PC-3 (cell line): ENCODE data around the gene SLC1A5. TPM values are rescaled to one million over a fixed set of nuclear protein-coding genes. Genes with fewer than 3 reads are reported as not detected.
A peak's percentile ranks its signal among the peaks of the same experiment; 100 is the strongest.

Source experiments
- ATAC-seq: fragments of 200-7000 bp; cut with Tn5 transposase; 2 replicates; pipeline ENCODE4 v1.9.1; 2020; ENCODE audit warnings: mild to moderate bottlenecking, moderate library complexity
- BruUV-seq: library from RNA; stranded (reverse); fragments of 400-500 nt; replicated peaks from 2 replicates; lab custom pipeline; 2021; lab: Mats Ljungman, UMichigan
- CTCF ChIA-PET: fragments of 300-600 bp; sonication (Branson Sonifier 250); formaldehyde crosslinking; loops from one replicate; lab custom pipeline; 2022; ENCODE audit warnings: antibody characterized with exemption; lab: Charles Lee
- POLR2A ChIA-PET: fragments of 300-600 bp; sonication (Branson Sonifier 250); formaldehyde crosslinking; loops from one replicate; lab custom pipeline; 2022; ENCODE audit warnings: antibody characterized with exemption; ENCODE audit not compliant: unreplicated experiment; lab: Charles Lee
- DNase-seq: peaks from one replicate; pipeline ENCODE4 v3.0.0-alpha.2; 2015
- H2AFZ ChIP-seq: fragments of 300-600 bp; sonication (generic); 2 replicates; pipeline ENCODE4 v1.6.0; 2016; ENCODE audit warnings: antibody characterized with exemption, low read length
- H3F3A ChIP-seq: fragments of 300-600 bp; sonication (generic); one replicate; pipeline ENCODE4 v1.6.0; 2017; ENCODE audit warnings: antibody characterized with exemption, low read length, control low read depth, mild to moderate bottlenecking; ENCODE audit not compliant: unreplicated experiment
- H3K27ac ChIP-seq: fragments of 300-600 bp; sonication (generic); 2 replicates; pipeline ENCODE4 v1.5.1; 2016; ENCODE audit warnings: mild to moderate bottlenecking, low read length
- H3K27me3 ChIP-seq: fragments of 300-600 bp; sonication (generic); 2 replicates; pipeline ENCODE4 v1.6.1; 2016; ENCODE audit warnings: low read length, mixed read lengths
- H3K36me3 ChIP-seq: fragments of 300-600 bp; sonication (generic); 2 replicates; pipeline ENCODE4 v1.6.1; 2016; ENCODE audit warnings: low read depth, mixed run types, low read length, mixed read lengths
- H3K4me1 ChIP-seq: fragments of 300-600 bp; sonication (generic); 2 replicates; pipeline ENCODE4 v1.5.1; 2016; ENCODE audit warnings: low read length; ENCODE audit not compliant: insufficient read depth
- H3K4me2 ChIP-seq: fragments of 300-600 bp; sonication (generic); 2 replicates; pipeline ENCODE4 v1.6.0; 2016; ENCODE audit warnings: low read length
- H3K4me3 ChIP-seq: fragments of 300-600 bp; sonication (generic); 2 replicates; pipeline ENCODE4 v1.5.1; 2016; ENCODE audit warnings: mild to moderate bottlenecking, low read length, mixed read lengths
- H3K79me2 ChIP-seq: fragments of 300-600 bp; sonication (generic); 2 replicates; pipeline ENCODE4 v1.6.1; 2017; ENCODE audit warnings: low read length, mixed read lengths
- H3K9ac ChIP-seq: fragments of 300-600 bp; sonication (generic); 2 replicates; pipeline ENCODE4 v1.6.0; 2016; ENCODE audit warnings: mild to moderate bottlenecking, low read length
- H3K9me2 ChIP-seq: fragments of 300-600 bp; sonication (generic); replicated peaks from 2 replicates; pipeline ENCODE4 v1.6.1; 2016; ENCODE audit warnings: mixed run types, low read length, mixed read lengths
- H3K9me3 ChIP-seq: fragments of 300-600 bp; sonication (generic); 2 replicates; pipeline ENCODE4 v1.6.1; 2016; ENCODE audit warnings: low read length, mixed read lengths
- H4K20me1 ChIP-seq: fragments of 300-600 bp; sonication (generic); 2 replicates; pipeline ENCODE4 v1.6.1; 2016; ENCODE audit warnings: low read length, mixed read lengths
- EZH2 ChIP-seq: fragments of 300-600 bp; sonication (generic); IDR thresholded peaks from one replicate; pipeline ENCODE4 v1.6.1; 2017; ENCODE audit warnings: antibody characterized with exemption, mild to moderate bottlenecking, low read length; ENCODE audit not compliant: unreplicated experiment
- EZH2phosphoT487 ChIP-seq: fragments of 300-600 bp; sonication (generic); IDR thresholded peaks from 2 replicates; pipeline ENCODE4 v1.6.1; 2018; ENCODE audit warnings: mild to moderate bottlenecking, antibody characterized with exemption, low read length, borderline replicate concordance
- intact Hi-C: fragments of 100-400 bp; cut with micrococcal nuclease; formaldehyde crosslinking; loops from 2 replicates; pipeline ENCODE4 v1.9.0; 2023
- total RNA-seq: library from RNA; depleted of rRNA; stranded (reverse); fragments of >200 nt; gene quantifications from 2 replicates; pipeline ENCODE4 v1.2.3, GENCODE V29; 2014
- TF ChIP-seq, protein P1 (sequence below): fragments of 300-600 bp; sonication (generic); conservative IDR thresholded peaks from 2 replicates; pipeline ENCODE4 v1.5.1; 2017; ENCODE audit warnings: antibody characterized with exemption, low read depth, mild to moderate bottlenecking, low read length

Gene SLC1A5
- total RNA-seq, 1 experiment from 2014 or later: 97.4 TPM

DNA sequence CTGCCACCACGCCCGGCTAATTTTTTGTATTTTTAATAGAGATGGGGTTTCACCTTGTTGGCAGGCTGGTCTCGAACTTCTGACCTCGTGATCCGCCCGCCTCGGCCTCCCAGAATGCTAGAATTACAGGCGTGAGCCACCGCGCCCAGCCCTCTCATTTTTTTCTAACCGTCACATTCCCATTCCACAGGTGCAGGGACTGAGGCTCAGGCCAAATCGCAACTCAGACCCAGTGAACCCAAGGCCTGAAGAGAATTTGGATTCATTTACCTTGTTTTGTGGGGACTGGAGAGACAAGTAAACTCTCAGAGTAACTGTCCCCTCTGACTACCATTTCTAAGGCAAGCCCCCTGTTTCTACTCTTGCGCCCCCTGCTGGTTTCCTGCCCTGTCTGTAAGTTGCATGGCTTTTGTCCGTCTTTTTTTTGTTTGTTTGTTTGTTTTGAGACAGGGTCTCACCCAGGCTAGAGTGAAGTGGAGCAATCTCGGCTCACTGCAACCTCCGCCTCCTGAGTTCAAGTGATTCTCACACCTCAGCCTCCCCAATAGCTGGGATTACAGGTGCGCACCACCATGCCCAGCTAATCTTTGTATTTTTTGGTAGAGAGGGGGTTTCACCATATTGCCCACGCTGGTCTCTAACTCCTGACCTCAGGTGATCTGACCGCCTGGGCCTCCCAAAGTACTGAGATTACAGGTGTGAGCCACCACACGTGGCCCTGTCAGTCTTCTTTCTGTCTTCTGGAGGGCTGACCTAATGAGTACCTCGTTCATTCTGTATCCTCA, 39.9 kb downstream of the SLC1A5 start:
- Histone ChIP-seq H3K9me2 (no peaks in the 10 kb centered on the region), H3K9ac (no peak overlapping the region), H4K20me1 (peaks cover 14% of the 10 kb centered on the region; the same call in 1 of the 2 replicates), H3K4me2 (no peak overlapping the region), H3K9me3 (no peaks in the 10 kb centered on the region), H3K79me2 (peaks cover 30% of the 10 kb centered on the region), H3K27me3 (no peaks in the 10 kb centered on the region), H3K27ac (no peak overlapping the region), H3F3A (no peaks in the 10 kb centered on the region), H3K4me1 (peaks cover 9% of the 10 kb centered on the region), H3K36me3 (no peaks in the 10 kb centered on the region; the same call in 1 of the 2 replicates), H2AFZ (no peak overlapping the region), H3K4me3 (no peak overlapping the region)
- TF ChIP-seq, protein P1, sequence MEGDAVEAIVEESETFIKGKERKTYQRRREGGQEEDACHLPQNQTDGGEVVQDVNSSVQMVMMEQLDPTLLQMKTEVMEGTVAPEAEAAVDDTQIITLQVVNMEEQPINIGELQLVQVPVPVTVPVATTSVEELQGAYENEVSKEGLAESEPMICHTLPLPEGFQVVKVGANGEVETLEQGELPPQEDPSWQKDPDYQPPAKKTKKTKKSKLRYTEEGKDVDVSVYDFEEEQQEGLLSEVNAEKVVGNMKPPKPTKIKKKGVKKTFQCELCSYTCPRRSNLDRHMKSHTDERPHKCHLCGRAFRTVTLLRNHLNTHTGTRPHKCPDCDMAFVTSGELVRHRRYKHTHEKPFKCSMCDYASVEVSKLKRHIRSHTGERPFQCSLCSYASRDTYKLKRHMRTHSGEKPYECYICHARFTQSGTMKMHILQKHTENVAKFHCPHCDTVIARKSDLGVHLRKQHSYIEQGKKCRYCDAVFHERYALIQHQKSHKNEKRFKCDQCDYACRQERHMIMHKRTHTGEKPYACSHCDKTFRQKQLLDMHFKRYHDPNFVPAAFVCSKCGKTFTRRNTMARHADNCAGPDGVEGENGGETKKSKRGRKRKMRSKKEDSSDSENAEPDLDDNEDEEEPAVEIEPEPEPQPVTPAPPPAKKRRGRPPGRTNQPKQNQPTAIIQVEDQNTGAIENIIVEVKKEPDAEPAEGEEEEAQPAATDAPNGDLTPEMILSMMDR: peak; percentile 77
- TF ChIP-seq EZH2: no peak
- peak; percentile 63 for DNase-seq
- intact Hi-C loops: no loop called here
- no TSS peak for BruUV-seq
- ChIA-PET POLR2A (no interaction called here), CTCF (no interaction called here)
- no peak for ATAC-seq

GRCh38 chr19:46746281-46747057, 41.9 kb downstream of the SLC1A5 start, which contains the start of gene STRN4:
TSS of gene STRN4 (minus strand) at chr19:46746450. CDS start at chr19:46746430, 20 bp downstream.
- Histone ChIP-seq H3F3A (no peaks in the 10 kb centered on the region), H3K9me2 (no peaks in the 10 kb centered on the region), H3K4me2 (peak within 1 kb of the TSS; percentile 85), H3K4me3 (peak within 1 kb of the TSS; percentile 97), H2AFZ (peak within 1 kb of the TSS; percentile 33; the same call in 1 of the 2 replicates), H4K20me1 (peaks cover 28% of the 10 kb centered on the region), H3K4me1 (peaks cover 9% of the 10 kb centered on the region), H3K27me3 (no peaks in the 10 kb centered on the region), H3K27ac (no peak within 1 kb of the TSS), H3K9ac (peak within 1 kb of the TSS; percentile 91), H3K79me2 (peaks cover 50% of the 10 kb centered on the region), H3K9me3 (no peaks in the 10 kb centered on the region), H3K36me3 (no peaks in the 10 kb centered on the region; the same call in none of the 2 replicates)
- ChIA-PET CTCF (no interaction called here), POLR2A (no interaction called here)
- DNase-seq: peak; percentile 62
- no peak for TF ChIP-seq EZH2phosphoT487
- TF ChIP-seq EZH2: no peak
- TF ChIP-seq, protein P1: no peak
- ATAC-seq: peak; percentile 60
- BruUV-seq: no TSS peak
- intact Hi-C loops: no loop called here
